Mesothelial cell of epicardium (in vitro differentiated cells): ENCODE measurements around the gene CORIN. TPM values are rescaled to one million over a fixed set of nuclear protein-coding genes. Genes with fewer than 3 reads are reported as not detected.

Experiments
- DNase-seq, 2 experiments: peaks; one replicate each; pipeline ENCODE4 v3.0.0; 2021; ENCODE audit warnings: low spot score in 2 of 2; ENCODE audit not compliant: unreplicated experiment in 2 of 2
- H3K27ac Mint-ChIP-seq: 2 replicates; pipeline ENCODE4 v1.8.0; 2021; ENCODE audit warnings: mixed read lengths
- H3K27me3 Mint-ChIP-seq: 2 replicates; pipeline ENCODE4 v1.8.0; 2021; ENCODE audit warnings: low read depth, mixed read lengths
- H3K36me3 Mint-ChIP-seq: 2 replicates; pipeline ENCODE4 v1.8.0; 2021; ENCODE audit warnings: mixed read lengths
- H3K4me1 Mint-ChIP-seq: 2 replicates; pipeline ENCODE4 v1.8.0; 2021; ENCODE audit warnings: mixed read lengths
- H3K4me3 Mint-ChIP-seq: 2 replicates; pipeline ENCODE4 v1.8.0; 2021; ENCODE audit warnings: mild to moderate bottlenecking, moderate library complexity, mixed read lengths
- H3K9me3 Mint-ChIP-seq: 2 replicates; pipeline ENCODE4 v1.8.0; 2021; ENCODE audit warnings: mixed read lengths
- CTCF ChIP-seq: fragments of 200-600 bp; sonication (generic); IDR thresholded peaks from one replicate; pipeline ENCODE4 v1.5.0; 2021; ENCODE audit warnings: antibody characterized with exemption; ENCODE audit not compliant: unreplicated experiment
- total RNA-seq: library from RNA; stranded (reverse); gene quantifications from 3 replicates; pipeline ENCODE4 v1.2.1, GENCODE V29; 2021

The CORIN gene
- total RNA-seq, 1 donor from 2014 or later: 1.5 TPM

- Mint-ChIP-seq H3K27me3 (peaks cover under 1% of the 10 kb centered on the region), H3K4me3 (no peak overlapping the region), H3K4me1 (no peaks in the 10 kb centered on the region), H3K9me3 (peaks cover 6% of the 10 kb centered on the region), H3K36me3 (no peaks in the 10 kb centered on the region), H3K27ac (no peak overlapping the region)
- no peak for DNase-seq
- no peak for TF ChIP-seq CTCF
These were observed 18.7 kb downstream of the CORIN start for GRCh38 chr4:47819178-47819577.

GRCh38 chr4:47817275-47817674 lies 20.6 kb downstream of the CORIN start:
- peaks cover 2% of the 10 kb centered on the region for H3K27me3 Mint-ChIP-seq
- peaks cover 6% of the 10 kb centered on the region for H3K9me3 Mint-ChIP-seq
- no peak for DNase-seq

GRCh38 chr4:47816748-47817147 lies 21.1 kb downstream of the CORIN start:
- no peak for DNase-seq
- H3K9me3 Mint-ChIP-seq: peaks cover 6% of the 10 kb centered on the region
- peaks cover 2% of the 10 kb centered on the region for H3K27me3 Mint-ChIP-seq
- TF ChIP-seq CTCF: no peak
- no peak overlapping the region for H3K4me3 Mint-ChIP-seq
- H3K36me3 Mint-ChIP-seq: no peaks in the 10 kb centered on the region
- H3K4me1 Mint-ChIP-seq: no peaks in the 10 kb centered on the region
- H3K27ac Mint-ChIP-seq: no peak overlapping the region

More at GRCh38 chr4:47817275-47817674, 20.6 kb downstream of the CORIN start:
- Mint-ChIP-seq H3K36me3 (no peaks in the 10 kb centered on the region), H3K4me3 (no peak overlapping the region), H3K4me1 (no peaks in the 10 kb centered on the region), H3K27ac (no peak overlapping the region)
- no peak for TF ChIP-seq CTCF

GRCh38 chr4:47814618-47815295 lies 23.1 kb downstream of the CORIN start:
- H3K27ac Mint-ChIP-seq: no peak overlapping the region
- H3K27me3 Mint-ChIP-seq: peaks cover 2% of the 10 kb centered on the region
- peaks cover 6% of the 10 kb centered on the region for H3K9me3 Mint-ChIP-seq
- H3K36me3 Mint-ChIP-seq: no peaks in the 10 kb centered on the region
- no peaks in the 10 kb centered on the region for H3K4me1 Mint-ChIP-seq
- no peak for DNase-seq
- H3K4me3 Mint-ChIP-seq: no peak overlapping the region
- no peak for TF ChIP-seq CTCF

- no peaks in the 10 kb centered on the region for H3K9me3 Mint-ChIP-seq
- no peak for TF ChIP-seq CTCF
- no peak overlapping the region for H3K4me3 Mint-ChIP-seq
- H3K4me1 Mint-ChIP-seq: no peaks in the 10 kb centered on the region
- no peak for DNase-seq
- H3K27ac Mint-ChIP-seq: no peak overlapping the region
- H3K36me3 Mint-ChIP-seq: no peaks in the 10 kb centered on the region
- peaks cover 2% of the 10 kb centered on the region for H3K27me3 Mint-ChIP-seq
These were observed 28.1 kb downstream of the CORIN start for GRCh38 chr4:47809654-47810203.
